ENCODE data around the gene SMPD3. TPM values are rescaled to one million over a fixed set of nuclear protein-coding genes. Genes with fewer than 3 reads are reported as not detected.

SMPD3 gene
- total and polyA plus RNA-seq, 4 donors: 12.7 to 44.7 (median 29.3) TPM

DNA sequence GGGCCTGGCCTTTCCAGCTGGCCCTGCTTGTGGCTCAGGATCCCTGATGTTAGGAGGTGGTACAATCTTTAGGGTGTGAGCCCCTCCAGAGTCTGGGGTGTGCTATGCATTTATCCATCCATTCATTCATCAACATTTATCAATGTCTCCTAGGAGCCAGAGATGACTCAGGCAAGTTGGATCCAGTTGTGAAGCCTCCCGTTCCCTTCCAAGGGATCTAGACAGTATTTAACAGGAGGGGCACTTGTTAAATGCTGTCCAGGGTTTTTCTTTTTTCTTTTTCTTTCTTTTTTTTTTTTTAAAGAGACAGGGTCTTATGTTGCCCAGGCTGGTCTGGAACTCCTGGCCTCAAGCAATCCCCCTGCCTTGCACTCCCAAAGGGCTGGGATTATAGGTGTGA is 42.0 kb upstream of the SMPD3 start:
- no CpG with 5 or more reads among the region's 1 CpG for WGBS (ENCODE audit: insufficient coverage)
- H3K4me3 ChIP-seq (ENCODE audit: low read depth, low read length): no peak overlapping the region
- DNase-seq (ENCODE audit: low read depth in 4 of 6, low spot score in 6 of 6): no peak
- H3K27ac ChIP-seq (ENCODE audit: low read depth, low read length): no peak overlapping the region
- peaks cover 7% of the 10 kb centered on the region for H3K4me1 ChIP-seq (ENCODE audit: control insufficient read depth, insufficient read depth, low read length)
- no peaks in the 10 kb centered on the region for H3K9me3 ChIP-seq (ENCODE audit: control insufficient read depth, insufficient read depth, low read length)
- H3K36me3 ChIP-seq (ENCODE audit: control insufficient read depth, insufficient read depth, low read length): no peaks in the 10 kb centered on the region
- H3K27me3 ChIP-seq (ENCODE audit: control insufficient read depth, insufficient read depth, low read length): no peaks in the 10 kb centered on the region

DNA sequence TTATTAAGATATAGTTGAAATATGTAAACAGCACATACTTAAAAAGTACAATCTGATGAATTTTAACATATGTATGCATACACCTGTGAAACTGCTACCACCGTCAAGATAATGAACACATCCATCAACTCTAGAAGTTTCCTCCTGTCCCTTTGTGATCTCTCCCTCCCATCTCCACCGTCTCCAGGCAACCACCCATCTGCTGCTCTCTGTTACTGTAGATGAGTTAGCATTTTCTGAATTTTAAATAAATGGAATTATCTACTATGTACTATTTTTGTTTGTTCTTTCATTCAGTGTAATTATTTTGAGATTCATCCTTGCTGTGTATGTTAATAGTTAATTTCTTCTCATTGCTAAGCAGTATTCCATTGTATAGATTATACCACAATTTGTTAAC is 40.2 kb upstream of the SMPD3 start:
- H3K4me1 ChIP-seq (ENCODE audit: control insufficient read depth, insufficient read depth, low read length): peaks cover 7% of the 10 kb centered on the region
- no peak overlapping the region for H3K4me3 ChIP-seq (ENCODE audit: low read depth, low read length)
- no peaks in the 10 kb centered on the region for H3K27me3 ChIP-seq (ENCODE audit: control insufficient read depth, insufficient read depth, low read length)
- no CpG with 5 or more reads among the region's 2 CpGs for WGBS (ENCODE audit: insufficient coverage)
- no peaks in the 10 kb centered on the region for H3K36me3 ChIP-seq (ENCODE audit: control insufficient read depth, insufficient read depth, low read length)
- H3K9me3 ChIP-seq (ENCODE audit: control insufficient read depth, insufficient read depth, low read length): no peaks in the 10 kb centered on the region
- DNase-seq (ENCODE audit: low read depth in 4 of 6, low spot score in 6 of 6): peak in 2 of 6 donors; percentile 73 to 76
- no peak overlapping the region for H3K27ac ChIP-seq (ENCODE audit: low read depth, low read length)

DNA sequence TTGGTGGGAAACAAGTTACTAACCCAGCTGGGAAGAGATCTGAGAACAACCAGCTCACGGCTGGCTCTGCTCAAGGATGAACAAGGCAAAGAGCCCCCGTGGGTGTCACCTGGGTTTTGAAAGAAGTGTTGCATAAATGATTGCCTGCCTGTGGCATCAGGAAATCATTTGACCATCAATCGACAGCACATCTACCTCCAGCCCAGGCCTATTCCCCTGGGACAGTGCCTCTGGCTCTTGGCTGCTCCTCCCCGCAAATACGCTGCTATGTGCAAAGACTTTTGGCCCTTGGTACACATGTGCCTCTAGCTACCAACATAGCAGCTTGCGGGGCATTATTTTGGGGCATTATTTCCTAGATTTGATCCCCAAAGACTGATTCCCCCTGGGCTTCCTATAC is 39.4 kb upstream of the SMPD3 start:
- Histone ChIP-seq H3K9me3 (ENCODE audit: control insufficient read depth, insufficient read depth, low read length) (no peaks in the 10 kb centered on the region), H3K4me3 (ENCODE audit: low read depth, low read length) (no peak overlapping the region), H3K27me3 (ENCODE audit: control insufficient read depth, insufficient read depth, low read length) (no peaks in the 10 kb centered on the region), H3K27ac (ENCODE audit: low read depth, low read length) (no peak overlapping the region), H3K4me1 (ENCODE audit: control insufficient read depth, insufficient read depth, low read length) (peaks cover 7% of the 10 kb centered on the region), H3K36me3 (ENCODE audit: control insufficient read depth, insufficient read depth, low read length) (no peaks in the 10 kb centered on the region)
- DNase-seq (ENCODE audit: low read depth in 4 of 6, low spot score in 6 of 6): no peak
- WGBS (ENCODE audit: insufficient coverage): 96% methylated on average over 6 of the region's 6 CpGs

DNA sequence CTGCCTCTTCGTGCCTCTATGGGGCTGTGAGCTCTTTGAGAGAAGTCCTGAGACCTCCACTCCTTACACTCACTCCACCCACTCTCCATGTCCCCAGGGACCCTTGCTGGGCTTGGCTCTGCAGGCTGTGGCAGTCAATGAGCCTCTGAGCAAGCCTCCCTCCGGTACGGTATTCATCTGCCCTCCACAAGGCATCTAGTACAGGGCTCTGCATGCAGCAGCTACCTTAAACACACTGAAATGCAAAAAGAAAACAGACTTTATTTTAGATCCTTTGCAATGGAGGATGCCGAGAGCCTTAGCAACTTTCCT is 38.9 kb upstream of the SMPD3 start:
- Histone ChIP-seq H3K4me3 (ENCODE audit: low read depth, low read length) (no peak overlapping the region), H3K36me3 (ENCODE audit: control insufficient read depth, insufficient read depth, low read length) (no peaks in the 10 kb centered on the region), H3K4me1 (ENCODE audit: control insufficient read depth, insufficient read depth, low read length) (peaks cover 7% of the 10 kb centered on the region), H3K27ac (ENCODE audit: low read depth, low read length) (no peak overlapping the region), H3K27me3 (ENCODE audit: control insufficient read depth, insufficient read depth, low read length) (no peaks in the 10 kb centered on the region), H3K9me3 (ENCODE audit: control insufficient read depth, insufficient read depth, low read length) (no peaks in the 10 kb centered on the region)
- DNase-seq (ENCODE audit: low read depth in 4 of 6, low spot score in 6 of 6): no peak
- 37% methylated on average over 4 of the region's 4 CpGs for WGBS (ENCODE audit: insufficient coverage)

DNA sequence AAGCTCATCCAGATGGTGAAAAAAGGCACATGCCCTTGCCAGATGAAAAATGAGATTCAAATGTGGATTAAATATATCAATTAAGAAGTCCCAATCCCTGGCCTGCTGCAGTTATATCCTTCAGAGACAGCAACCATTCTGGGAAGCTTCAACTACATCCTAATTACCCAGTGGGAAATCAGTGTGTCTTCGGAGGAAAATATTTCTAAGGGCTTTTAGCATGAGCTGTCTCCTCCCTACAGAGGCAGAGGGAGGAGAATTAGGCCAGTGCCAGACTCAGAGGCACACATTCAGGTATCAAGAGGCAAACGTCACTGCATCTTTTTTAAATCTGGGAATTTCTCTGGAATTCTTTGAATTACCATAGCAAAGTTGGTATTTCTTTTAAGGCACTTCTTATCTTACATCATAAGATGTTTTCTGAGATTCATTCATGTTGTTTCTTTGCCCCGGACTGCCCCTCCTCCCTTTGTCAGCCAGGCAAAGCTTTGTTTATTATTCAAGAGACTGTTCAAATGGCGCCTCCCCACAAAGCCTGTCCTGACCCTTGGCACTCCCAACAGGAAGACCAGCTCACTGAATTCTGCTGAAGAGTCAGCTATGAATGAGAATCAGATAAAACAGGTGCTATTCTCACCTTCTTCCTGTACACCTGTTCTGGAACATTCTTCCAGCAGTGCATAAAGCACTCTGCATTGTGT is 38.3 kb upstream of the SMPD3 start:
- Histone ChIP-seq H3K36me3 (ENCODE audit: control insufficient read depth, insufficient read depth, low read length) (no peaks in the 10 kb centered on the region), H3K27me3 (ENCODE audit: control insufficient read depth, insufficient read depth, low read length) (no peaks in the 10 kb centered on the region), H3K27ac (ENCODE audit: low read depth, low read length) (no peak overlapping the region), H3K9me3 (ENCODE audit: control insufficient read depth, insufficient read depth, low read length) (no peaks in the 10 kb centered on the region), H3K4me1 (ENCODE audit: control insufficient read depth, insufficient read depth, low read length) (peaks cover 7% of the 10 kb centered on the region), H3K4me3 (ENCODE audit: low read depth, low read length) (no peak overlapping the region)
- 30% methylated on average over 2 of the region's 4 CpGs for whole genome bisulfite sequencing (ENCODE audit: insufficient coverage)
- DNase-seq (ENCODE audit: low read depth in 4 of 6, low spot score in 6 of 6): peak in 1 of 6 donors; percentile 51

DNA sequence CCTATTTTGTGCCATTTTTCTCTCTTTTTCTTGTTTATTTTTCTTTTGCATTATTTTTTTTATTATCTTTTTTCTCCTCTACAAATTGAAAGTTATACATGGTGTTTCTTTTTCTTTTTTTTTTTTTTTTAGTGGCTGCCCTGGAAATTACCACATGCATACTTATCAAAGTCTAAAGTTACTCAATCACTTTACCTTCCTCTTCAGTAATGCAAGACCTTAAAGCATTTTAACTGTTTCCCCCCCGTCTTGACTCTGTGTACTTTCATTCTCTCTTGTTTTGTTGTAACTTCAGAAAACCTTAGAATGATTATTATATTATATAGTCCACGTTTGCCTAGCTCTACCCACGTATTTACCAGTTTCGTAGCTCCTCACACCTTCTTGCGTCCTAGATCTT is 33.3 kb upstream of the SMPD3 start:
- no CpG with 5 or more reads among the region's 5 CpGs for WGBS (ENCODE audit: insufficient coverage)
- Histone ChIP-seq H3K4me1 (ENCODE audit: control insufficient read depth, insufficient read depth, low read length) (peaks cover under 1% of the 10 kb centered on the region), H3K4me3 (ENCODE audit: low read depth, low read length) (no peak overlapping the region), H3K9me3 (ENCODE audit: control insufficient read depth, insufficient read depth, low read length) (no peaks in the 10 kb centered on the region), H3K27ac (ENCODE audit: low read depth, low read length) (no peak overlapping the region), H3K27me3 (ENCODE audit: control insufficient read depth, insufficient read depth, low read length) (no peaks in the 10 kb centered on the region), H3K36me3 (ENCODE audit: control insufficient read depth, insufficient read depth, low read length) (no peaks in the 10 kb centered on the region)
- DNase-seq (ENCODE audit: low read depth in 4 of 6, low spot score in 6 of 6): no peak

DNA sequence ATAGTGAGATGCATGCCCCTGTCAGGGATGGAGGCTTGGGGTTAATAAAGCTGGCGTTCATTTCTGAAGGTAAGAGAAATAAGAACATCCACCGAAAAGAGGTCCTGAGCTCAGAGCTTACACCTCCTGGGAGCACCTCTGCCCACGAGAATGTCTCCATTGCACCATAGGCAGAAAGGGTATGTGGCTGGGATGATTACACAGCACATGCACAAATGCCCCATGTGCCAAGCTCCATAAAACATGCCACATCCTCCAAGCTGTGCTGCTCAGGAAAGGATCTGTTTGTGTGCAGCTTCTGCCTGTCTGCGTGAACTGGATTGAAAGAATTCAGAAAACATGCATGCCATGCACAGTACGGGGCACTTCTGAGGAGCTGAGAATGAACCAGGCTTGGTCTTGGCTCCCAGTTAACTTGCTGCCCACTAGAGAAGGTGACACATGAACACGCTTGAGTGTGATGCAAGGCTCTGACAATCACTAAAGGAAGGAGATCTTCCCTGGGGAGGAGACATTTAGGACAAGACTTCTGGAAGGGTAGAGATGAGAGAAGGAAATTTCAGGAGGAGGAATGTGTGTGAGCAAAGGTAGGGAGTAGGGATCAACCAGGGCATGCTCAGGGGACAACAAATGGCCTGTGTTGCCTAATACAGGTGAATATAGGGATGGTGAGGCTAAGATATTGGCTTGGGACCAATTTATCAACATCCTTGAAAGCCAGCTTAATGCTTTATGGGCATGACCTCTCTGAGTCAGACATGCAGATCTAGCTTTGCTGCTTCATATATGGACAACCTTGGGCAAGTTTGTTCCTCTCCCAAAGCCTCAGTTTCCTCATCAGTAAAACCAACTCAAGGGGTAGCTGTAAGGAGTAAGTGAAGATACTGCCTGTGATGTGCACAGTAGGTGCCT is 32.0 kb upstream of the SMPD3 start:
- H3K27ac ChIP-seq (ENCODE audit: low read depth, low read length): no peak overlapping the region
- H3K9me3 ChIP-seq (ENCODE audit: control insufficient read depth, insufficient read depth, low read length): no peaks in the 10 kb centered on the region
- no peaks in the 10 kb centered on the region for H3K36me3 ChIP-seq (ENCODE audit: control insufficient read depth, insufficient read depth, low read length)
- H3K27me3 ChIP-seq (ENCODE audit: control insufficient read depth, insufficient read depth, low read length): no peaks in the 10 kb centered on the region
- 83% methylated on average over 4 of the region's 6 CpGs for WGBS (ENCODE audit: insufficient coverage)
- no peaks in the 10 kb centered on the region for H3K4me1 ChIP-seq (ENCODE audit: control insufficient read depth, insufficient read depth, low read length)
- no peak overlapping the region for H3K4me3 ChIP-seq (ENCODE audit: low read depth, low read length)
- DNase-seq (ENCODE audit: low read depth in 4 of 6, low spot score in 6 of 6): no peak

DNA sequence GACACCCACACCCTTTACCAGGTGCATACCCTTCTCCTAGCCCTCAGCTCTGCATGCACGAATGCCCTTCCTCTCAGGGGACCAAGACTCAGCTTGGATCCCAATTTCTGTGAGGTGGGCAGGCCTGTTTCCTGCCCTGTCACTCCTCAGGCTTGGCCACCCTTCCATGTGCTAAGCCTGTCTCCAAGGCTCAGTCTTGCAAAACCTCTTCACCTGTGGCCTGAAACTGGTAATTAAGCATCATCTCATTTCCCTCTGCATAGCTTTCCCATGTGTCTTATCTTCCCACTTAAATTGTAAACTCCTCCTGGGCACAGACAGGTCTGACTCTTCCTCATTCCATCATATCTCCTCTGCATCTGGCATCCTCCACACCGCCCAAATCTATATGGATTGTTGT is 31.0 kb upstream of the SMPD3 start:
- no peak for DNase-seq (ENCODE audit: low read depth in 4 of 6, low spot score in 6 of 6)
- no peaks in the 10 kb centered on the region for H3K27me3 ChIP-seq (ENCODE audit: control insufficient read depth, insufficient read depth, low read length)
- WGBS (ENCODE audit: insufficient coverage): 70% methylated on average over 1 of the region's 2 CpGs
- H3K4me3 ChIP-seq (ENCODE audit: low read depth, low read length): no peak overlapping the region
- H3K9me3 ChIP-seq (ENCODE audit: control insufficient read depth, insufficient read depth, low read length): no peaks in the 10 kb centered on the region
- no peaks in the 10 kb centered on the region for H3K4me1 ChIP-seq (ENCODE audit: control insufficient read depth, insufficient read depth, low read length)
- H3K36me3 ChIP-seq (ENCODE audit: control insufficient read depth, insufficient read depth, low read length): no peaks in the 10 kb centered on the region
- H3K27ac ChIP-seq (ENCODE audit: low read depth, low read length): no peak overlapping the region

DNA sequence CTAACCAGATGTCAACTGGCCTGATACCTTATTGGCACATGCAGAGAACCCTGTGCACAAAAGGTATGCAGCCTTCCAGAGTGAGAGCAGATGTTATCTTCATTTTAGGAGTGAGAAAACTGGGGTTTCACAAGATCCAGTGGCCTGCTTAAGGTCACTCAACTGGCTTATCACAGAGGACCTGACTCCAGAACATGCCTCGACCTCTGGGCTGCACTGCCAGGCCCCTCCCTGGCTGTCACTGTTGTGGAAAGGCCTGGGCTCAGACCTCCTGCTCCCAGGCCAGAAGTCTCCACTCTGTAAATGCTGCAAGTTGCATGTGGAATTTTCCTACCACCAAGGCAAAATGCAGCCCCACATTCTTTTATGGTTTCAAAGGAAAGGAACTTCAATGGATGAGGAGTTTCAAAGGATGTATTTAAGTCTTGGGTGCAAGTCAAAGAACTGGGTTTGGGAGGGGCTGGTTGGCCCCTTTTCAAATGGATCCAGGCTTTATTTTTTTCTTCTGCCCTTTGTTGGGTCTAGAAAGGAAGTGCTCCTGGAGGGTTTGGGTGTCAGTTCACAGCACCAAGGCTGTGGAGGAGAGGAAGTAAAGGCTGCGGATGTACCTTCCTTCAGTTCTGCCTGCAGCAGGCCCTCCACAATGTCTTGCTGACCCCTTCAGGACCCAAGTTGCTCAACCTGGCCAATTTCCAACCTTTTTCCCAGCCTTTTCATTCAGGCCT is 30.4 kb upstream of the SMPD3 start:
- Histone ChIP-seq H3K27me3 (ENCODE audit: control insufficient read depth, insufficient read depth, low read length) (no peaks in the 10 kb centered on the region), H3K27ac (ENCODE audit: low read depth, low read length) (no peak overlapping the region), H3K4me1 (ENCODE audit: control insufficient read depth, insufficient read depth, low read length) (no peaks in the 10 kb centered on the region), H3K9me3 (ENCODE audit: control insufficient read depth, insufficient read depth, low read length) (no peaks in the 10 kb centered on the region), H3K4me3 (ENCODE audit: low read depth, low read length) (no peak overlapping the region), H3K36me3 (ENCODE audit: control insufficient read depth, insufficient read depth, low read length) (no peaks in the 10 kb centered on the region)
- no peak for DNase-seq (ENCODE audit: low read depth in 4 of 6, low spot score in 6 of 6)
- WGBS (ENCODE audit: insufficient coverage): 57% methylated on average over 1 of the region's 2 CpGs
